ENCODE results near the gene HLA-DMA. TPM values are rescaled to one million over a fixed set of nuclear protein-coding genes. Genes with fewer than 3 reads are reported as not detected.

Gene HLA-DMA
- total RNA-seq, 4 donors from 2014 or later = 28.8 to 85.2 (median 34.9) TPM

DNA sequence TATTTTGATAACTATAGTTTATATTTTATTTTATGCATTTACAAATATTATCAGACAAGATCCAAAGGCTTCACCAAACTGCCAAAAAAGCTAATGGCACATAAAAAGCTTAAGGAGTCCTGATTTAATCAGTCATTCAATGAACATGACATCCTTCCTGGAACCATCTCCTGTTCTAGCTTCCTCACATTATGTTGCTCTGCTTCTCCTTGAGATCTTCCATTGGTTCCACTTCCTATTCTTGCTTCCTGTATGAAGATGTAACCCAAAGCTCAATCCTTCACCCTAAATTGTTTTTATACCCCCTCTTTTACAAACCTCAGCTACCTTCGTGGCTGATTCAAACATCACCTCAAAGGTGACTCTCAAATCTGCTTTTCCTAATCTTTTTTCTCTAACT, 11.0 kb upstream of the HLA-DMA start:
- no peak for TF ChIP-seq CTCF (IDR thresholded peaks at IDR 0.05)
- TF ChIP-seq POLR2A (IDR thresholded peaks at IDR 0.05) = no peak
- Histone ChIP-seq H3K27ac (peak overlapping the region in 1 of 4 donors; percentile 15), H3K36me3 (no peaks in the 10 kb centered on the region), H3K4me1 (peaks cover 0 to 43% (median 21%) of the 10 kb centered on the region in 4 donors), H3K4me3 (no peak overlapping the region), H3K9me3 (no peaks in the 10 kb centered on the region), H3K27me3 (no peaks in the 10 kb centered on the region)
- DNase-seq (ENCODE audit: low spot score in 2 of 2) = no peak
- WGBS, 2 donors = 67 to 73% methylated on average over 1 of the region's 1 CpG

DNA sequence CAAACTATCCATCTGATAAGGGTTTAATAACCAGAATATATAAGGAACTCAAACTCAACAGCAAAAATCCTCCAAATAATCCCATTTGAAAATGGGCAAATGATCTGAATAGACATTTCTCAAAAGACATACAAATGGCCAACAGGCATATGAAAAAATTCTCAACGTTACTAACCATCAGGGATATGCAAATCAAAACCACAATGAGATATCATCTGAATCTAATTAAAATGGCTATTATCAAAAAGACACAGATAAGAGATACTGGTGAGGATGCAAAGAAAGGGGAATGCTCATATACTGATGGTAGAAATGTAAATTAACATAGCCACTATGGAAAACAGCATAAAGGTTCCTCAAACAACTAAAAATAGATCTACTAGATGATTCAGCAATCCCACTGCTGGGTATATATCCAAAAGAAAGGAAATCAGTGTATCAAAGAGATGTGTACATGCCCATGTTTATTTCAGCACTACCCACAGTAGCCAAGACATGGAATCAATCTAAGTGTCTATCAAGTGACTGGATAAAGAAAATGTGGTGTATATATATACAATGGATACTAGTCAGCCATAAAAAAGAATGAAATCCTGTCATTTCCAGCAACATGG, 9.4 kb upstream of the HLA-DMA start:
- TF ChIP-seq CTCF (IDR thresholded peaks at IDR 0.05) (no peak), POLR2A (IDR thresholded peaks at IDR 0.05) (no peak), EP300 (IDR thresholded peaks at IDR 0.05) (no peak)
- WGBS, 2 donors = 27 to 41% methylated on average over 1 of the region's 1 CpG
- H3K36me3 ChIP-seq = no peaks in the 10 kb centered on the region

DNA sequence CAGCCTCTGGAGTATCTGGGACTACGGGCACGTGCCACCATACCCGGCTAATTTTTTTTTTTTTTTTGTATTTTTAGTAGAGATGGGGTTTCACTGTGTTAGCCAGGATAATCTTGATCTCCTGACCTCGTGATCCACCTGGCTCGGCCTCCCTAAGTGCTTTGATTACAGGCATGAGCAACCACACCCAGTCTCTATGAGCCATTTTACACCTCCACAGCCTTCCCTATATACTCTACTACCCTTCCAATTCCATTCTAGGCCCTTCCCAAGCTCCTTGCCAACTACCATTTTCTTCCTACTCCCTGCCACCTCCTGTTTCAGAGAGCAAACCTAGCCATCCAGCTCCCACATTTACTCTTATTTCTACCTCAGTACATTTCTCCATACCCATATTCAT, 7.7 kb upstream of the HLA-DMA start:
- 95 to 96% methylated on average over 5 of the region's 5 CpGs for WGBS, 2 donors
- Histone ChIP-seq H3K4me1 (peaks cover 0 to 22% (median 3%) of the 10 kb centered on the region in 4 donors), H3K4me3 (no peak overlapping the region), H3K27me3 (no peaks in the 10 kb centered on the region), H3K27ac (no peak overlapping the region), H3K9me3 (no peaks in the 10 kb centered on the region), H3K36me3 (no peaks in the 10 kb centered on the region)
- TF ChIP-seq CTCF (IDR thresholded peaks at IDR 0.05) (no peak), POLR2A (IDR thresholded peaks at IDR 0.05) (no peak), EP300 (IDR thresholded peaks at IDR 0.05) (no peak)
- DNase-seq (ENCODE audit: low spot score in 2 of 2) = no peak

More for the DNA sequence above, 9.4 kb upstream of the HLA-DMA start:
- Histone ChIP-seq H3K9me3 (no peaks in the 10 kb centered on the region), H3K4me3 (no peak overlapping the region), H3K27me3 (no peaks in the 10 kb centered on the region), H3K27ac (no peak overlapping the region), H3K4me1 (peaks cover 0 to 40% (median 20%) of the 10 kb centered on the region in 4 donors)
- no peak for DNase-seq (ENCODE audit: low spot score in 2 of 2)

DNA sequence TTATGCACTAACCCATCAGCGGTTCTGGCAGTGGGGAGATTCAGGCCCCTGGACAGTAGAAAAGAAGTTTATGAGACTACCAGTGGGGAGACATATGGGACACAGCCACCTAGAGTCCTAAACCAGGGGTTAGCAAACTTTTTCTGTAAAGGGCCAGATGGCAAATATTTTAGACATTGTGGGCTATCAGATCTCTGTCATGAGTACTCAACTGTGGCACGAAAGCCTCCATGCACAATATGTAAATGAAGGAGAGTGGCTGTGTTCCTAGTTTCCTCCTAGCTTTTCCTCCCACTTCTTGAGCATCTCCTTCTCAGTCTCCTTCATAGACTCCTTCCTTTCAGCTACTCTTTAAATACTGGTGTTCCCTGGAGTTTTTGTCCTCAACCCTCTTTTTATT, 3.3 kb upstream of the HLA-DMA start:
- H3K27ac ChIP-seq = no peak overlapping the region
- H3K4me3 ChIP-seq = no peak overlapping the region
- peaks cover 0 to 23% (median 6%) of the 10 kb centered on the region in 4 donors for H3K4me1 ChIP-seq
- no peaks in the 10 kb centered on the region for H3K36me3 ChIP-seq
- no peaks in the 10 kb centered on the region for H3K9me3 ChIP-seq
- no peaks in the 10 kb centered on the region for H3K27me3 ChIP-seq
- 76 to 86% methylated on average over 2 of the region's 2 CpGs for WGBS, 2 donors
- no peak for TF ChIP-seq CTCF (IDR thresholded peaks at IDR 0.05)
- TF ChIP-seq EP300 (IDR thresholded peaks at IDR 0.05) = no peak
- no peak for TF ChIP-seq POLR2A (IDR thresholded peaks at IDR 0.05)
- DNase-seq (ENCODE audit: low spot score in 2 of 2) = no peak

DNA sequence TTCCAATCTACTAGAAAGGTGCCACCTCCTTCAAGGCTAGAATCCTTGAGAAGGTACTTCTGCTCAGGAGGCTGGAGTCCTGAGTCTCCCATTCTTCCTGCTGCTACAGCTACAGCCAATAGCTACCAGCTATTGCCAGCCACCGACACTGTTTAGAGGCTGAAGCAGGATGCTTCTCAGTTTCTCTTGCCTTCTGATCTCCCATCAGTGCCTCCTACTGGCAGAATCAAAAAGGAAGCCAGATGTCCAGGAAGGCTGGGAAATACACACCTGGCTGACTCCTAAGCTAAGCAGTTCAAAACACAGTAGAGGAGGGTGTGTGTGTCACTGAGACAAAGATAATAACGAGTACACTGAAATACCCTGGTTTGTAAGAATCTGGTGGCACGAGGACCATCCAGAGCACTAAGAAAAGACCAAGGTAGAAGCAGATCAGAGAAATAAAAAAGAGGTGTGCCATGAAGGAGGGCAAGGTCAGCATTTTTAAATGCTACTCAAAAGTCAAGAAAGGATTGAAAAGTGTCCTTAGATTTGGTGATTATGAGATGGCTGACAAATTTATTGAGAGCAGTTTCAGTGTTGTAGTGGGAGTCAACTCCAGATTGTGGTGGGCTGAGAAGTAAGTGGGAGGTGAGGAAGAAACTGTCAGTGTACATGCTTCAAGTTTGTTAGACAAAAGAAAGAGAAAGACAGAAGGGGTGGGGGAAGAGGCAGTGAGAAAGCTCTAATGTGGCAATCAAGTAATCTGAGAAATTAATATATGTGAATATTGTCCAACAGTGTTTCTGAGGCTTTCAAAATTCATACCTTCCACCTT, 2.3 kb upstream of the HLA-DMA start:
- Histone ChIP-seq H3K4me3 (no peak overlapping the region), H3K4me1 (peaks cover 0 to 33% (median 9%) of the 10 kb centered on the region in 4 donors), H3K9me3 (no peaks in the 10 kb centered on the region), H3K27ac (no peak overlapping the region), H3K27me3 (no peaks in the 10 kb centered on the region), H3K36me3 (no peaks in the 10 kb centered on the region)
- TF ChIP-seq CTCF (IDR thresholded peaks at IDR 0.05) (no peak), EP300 (IDR thresholded peaks at IDR 0.05) (no peak), POLR2A (IDR thresholded peaks at IDR 0.05) (no peak)
- 40 to 52% methylated on average over 3 of the region's 3 CpGs for WGBS, 2 donors
- no peak for DNase-seq (ENCODE audit: low spot score in 2 of 2)
